CD4-positive, alpha-beta T cell treated with Interleukin-17A for 1 hour (primary cell): ENCODE data around the gene CSF1.
A peak's percentile ranks its signal among the peaks of the same experiment; 100 is the strongest.
"Not testable (repeated sequence)": the region's sequence is repeated elsewhere in the genome, so short reads cannot be mapped to it uniquely, and the experiment has no call there.

Experiments used
- DNase-seq: peaks from one replicate; pipeline ENCODE4 v3.0.0-alpha.2; 2020

The CSF1 gene

DNA sequence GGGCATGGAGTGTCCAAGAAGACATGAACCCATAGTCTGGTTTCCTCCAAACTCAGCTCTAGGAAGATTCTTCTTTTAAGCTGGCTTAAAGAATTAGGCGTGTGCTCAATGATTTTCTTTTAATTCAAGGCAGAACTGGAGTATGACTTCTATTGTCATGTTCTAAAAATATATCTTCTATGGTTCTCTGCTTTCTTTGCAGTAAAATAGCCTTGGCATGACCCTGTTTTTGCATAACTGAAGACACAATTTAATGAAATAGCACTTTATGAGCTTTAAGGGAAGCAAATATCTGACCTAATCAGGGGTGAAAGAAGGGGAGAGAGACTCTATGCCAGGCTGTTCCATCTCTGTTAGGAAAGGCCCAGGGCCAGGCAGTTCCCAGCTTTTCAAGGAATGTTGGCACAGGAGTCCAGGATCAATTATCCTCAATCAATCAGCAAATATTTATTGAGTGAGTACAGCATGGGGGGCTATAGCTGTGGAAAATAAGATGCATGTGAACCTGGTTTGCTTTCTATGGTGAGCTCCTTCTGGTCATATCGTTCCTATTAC lies 7.2 kb upstream of the CSF1 start:
- DNase-seq, result no peak

DNA sequence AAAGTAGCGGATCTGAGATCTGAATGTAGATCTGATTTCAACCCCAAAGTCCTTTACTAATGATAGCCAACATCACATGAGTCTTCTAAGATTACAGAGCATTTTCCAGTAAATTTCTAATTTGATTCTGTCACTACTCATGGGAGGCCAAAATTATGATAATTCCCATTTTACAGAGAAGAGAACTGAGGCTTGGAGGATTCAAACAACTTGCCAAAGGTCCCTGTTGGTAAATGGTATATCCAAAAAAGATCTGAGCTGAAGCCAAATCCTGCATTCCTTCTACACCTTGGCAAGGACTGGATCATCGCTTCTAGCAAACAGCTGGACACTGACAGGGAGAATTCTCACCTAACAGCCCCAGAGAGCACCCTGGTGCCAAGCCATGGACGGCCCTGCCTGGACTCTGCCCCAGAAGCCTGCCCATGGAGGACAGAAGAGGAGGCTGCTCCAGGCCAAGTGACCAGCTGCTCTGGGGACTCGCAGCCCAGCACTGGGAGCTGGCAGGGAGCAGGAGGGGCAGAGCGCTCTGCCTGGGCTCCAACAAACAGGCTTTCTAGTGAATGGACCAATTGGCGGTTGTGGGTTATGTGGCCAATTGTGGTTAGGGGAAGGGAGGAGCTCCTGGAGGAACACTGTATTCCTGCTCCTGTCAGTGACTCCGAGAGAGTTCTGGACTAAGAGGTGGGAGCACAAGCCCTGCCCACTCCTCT lies 6.4 kb upstream of the CSF1 start:
- DNase-seq, result no peak

DNA sequence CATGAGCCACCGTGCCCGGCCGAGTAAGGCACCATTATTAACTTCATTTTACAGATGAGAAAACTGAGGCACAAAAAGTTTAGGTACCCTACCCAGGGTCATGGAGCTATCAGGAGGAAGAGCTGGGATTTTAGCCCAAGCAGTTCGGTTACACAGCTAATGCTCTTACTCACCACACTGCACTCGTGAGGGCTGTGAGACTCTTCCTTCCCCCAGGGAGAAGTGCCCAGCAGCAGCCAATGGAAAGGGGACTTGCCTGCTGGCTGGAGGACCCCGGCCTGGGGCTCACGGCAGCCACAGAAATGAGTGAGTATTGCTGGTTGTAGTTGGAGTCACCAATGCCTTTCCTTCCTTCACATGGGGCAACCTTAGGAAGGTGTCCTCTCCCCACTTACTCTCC lies 5.2 kb upstream of the CSF1 start:
- DNase-seq, result no peak

DNA sequence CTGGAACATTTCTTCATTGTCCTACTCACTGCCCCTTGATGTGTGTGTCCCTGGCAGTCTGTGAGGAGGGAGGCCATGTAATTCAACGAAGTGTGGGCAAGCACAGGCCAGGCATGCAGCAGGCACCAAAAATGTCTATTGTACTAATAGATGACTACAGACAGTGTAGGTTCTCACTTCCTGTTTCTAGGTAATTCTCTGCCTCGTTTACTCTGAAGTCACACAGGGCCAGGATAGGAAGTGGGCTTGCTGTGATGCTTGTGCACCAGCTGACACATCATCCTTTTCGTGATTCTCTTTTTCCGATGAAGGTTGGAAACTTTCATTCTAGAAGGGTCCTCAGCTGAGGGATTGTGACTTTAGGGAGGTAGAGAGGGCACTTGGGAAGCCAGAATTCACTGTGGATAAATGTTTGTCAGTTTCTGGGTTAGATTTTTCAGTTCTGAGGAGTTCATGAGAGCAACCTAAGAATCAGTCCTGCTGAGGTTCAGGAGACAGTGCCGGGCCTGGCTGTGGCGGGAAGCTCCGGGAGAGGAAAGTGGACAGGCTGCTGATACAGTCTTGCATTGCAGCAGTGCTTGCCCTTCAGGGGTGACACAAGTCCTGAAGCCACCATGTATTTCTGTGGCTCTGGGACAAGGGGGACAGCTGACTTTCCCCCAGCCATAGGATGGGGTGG lies 4.3 kb upstream of the CSF1 start:
- DNase-seq, result peak; percentile 80

DNA sequence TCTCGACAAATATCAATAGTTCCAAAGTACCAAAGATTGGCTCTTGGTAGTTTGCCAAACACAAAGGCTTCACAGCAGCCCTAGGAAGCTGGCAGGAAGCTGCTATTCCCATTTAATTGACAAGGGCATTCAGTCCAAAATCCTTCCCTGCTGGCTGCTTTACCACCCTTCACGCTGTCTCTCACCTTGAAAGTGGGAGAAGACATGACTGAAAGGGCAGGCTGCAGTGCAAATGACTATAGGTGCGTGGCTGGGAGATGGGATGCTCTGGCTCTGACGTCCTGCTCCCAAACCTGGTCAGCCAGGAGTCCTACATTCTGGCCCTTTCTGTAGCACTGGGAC lies 3.8 kb upstream of the CSF1 start:
- DNase-seq, result no peak

DNA sequence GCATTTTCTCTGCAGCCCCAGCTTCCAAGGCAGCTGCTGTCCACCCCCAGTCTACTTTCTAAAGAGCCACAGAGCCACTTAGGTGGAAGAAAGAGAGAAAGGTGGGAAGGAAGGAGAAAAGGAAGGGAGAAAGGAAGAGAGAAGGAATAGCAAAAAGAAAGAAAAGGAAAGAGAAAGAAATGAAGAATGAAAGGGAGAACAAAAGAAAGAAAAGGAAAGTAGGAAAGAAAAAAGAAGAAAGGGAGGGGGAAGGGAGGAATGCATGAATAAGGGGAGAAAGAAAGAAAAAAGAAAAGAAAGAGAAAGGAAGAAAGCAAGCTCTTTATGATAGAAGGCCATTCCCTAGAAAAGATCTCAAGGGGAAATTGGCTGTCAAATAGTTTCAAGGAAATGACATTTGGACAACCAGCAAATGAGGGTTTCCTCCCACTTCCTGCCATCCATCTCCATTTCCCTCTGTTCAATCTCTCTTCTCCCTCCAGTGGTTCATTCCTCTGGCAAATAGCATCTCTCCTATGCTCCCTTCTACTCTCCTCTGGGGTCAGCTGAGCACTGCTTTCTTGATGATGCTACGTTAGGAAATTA lies 3.4 kb upstream of the CSF1 start:
- DNase-seq, result no peak

DNA sequence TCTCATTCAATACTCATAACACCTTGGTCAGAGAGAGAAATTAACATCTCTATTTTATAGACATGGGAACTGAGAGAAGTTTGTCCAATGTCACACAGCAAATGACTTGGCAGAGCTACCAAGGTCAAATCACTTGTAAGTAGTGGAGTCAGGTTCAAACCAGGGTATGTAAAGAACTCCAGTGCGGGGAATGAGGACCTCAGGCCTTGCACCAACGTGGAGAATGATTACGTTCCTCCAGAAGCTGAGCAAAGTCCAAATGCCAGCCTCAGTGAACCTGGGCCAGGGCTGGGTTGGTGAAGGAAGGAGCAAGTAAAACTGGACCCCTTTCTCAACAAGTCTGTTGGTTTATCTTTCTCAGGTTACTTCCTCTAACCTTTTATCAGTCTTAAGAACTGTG lies 1.8 kb upstream of the CSF1 start:
- DNase-seq, result no peak

DNA sequence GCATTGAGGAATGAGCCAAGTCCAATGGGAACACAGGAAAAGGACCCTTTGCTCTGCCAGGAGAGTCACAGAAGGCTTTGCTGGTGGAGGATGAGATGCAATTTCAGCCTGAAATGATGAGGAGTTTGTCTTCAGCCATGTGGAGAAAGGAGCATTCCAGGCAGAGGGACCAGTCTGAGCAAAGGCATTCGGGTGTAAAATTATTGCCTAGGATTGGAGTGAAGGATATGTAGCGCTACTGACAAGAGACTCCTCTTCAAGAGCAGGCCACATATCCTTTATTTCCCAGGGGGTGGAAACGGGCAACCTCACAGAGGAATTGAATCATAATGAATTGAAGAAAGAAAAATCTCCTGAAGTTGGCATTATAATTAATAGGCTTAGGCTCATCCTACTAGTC lies 1.1 kb upstream of the CSF1 start:
- DNase-seq, result no peak

DNA sequence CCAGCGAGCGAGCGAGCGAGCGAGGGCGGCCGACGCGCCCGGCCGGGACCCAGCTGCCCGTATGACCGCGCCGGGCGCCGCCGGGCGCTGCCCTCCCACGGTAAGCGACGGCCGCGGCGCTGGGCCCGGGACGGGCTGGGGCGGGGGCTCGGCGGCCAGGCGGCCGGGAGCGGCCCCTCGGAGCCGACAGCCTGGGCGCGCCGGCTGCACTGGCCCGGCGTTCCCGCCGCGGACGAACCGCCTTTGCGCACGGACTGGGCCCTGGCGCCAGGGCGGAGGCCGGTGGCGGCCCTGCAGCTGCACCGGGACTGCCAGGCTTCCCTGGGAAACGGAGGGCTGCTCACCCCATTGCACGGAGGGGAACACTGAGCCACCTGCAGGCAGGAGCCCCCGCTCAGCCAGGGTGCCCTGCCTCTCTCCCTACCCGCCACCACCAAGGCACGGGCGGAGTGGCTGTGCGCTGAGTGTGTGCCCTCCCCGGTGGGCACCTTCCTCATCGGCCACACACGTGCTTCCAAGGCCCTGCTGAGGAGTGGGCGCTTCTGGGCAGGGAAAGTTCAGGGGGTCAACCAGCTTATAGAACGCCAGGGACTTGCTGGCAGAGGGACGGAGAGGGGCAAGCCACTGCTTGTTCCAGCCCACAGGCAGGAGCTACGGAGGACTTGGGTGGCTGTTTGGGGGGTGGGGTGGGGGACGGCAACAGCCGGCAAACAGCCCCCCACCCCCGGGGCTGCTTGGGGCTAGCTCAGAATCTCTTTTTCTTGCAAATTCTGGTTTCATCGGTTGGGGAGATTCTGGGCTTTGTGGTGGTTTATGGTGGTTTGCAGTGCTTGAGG lies 532 bp downstream of the CSF1 start:
- no peak for DNase-seq

DNA sequence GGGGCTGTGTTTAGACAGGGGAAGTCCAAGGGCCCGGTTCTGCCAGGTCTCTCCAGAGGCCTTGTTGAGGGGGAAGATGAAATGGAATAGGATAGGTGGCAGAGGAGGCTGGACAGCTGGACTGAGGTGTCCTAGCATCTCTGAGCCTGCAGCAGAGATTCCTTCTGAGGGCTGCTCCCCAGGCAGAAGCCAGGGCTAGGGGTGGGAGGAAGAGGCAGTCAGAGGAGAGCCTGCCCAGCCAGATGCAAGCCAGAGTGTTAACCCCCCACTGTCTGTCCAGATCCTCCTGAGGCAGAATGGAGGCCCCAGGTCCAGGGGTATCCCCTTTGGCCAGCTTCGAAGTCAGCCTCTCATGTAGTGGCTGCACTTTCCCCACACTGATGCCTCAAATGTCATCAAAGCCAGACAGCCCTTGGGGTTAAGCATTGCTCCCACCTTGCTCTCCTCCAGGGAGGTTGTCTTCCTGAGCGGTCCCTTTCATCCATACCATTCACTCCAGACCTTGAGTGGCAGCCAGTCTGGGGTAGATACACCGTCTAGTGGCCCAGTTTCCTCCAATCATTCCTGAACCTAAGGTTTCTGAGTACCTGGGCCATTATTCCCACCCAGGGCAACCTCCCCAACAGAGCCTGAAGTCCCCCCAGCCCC lies 1.7 kb downstream of the CSF1 start:
- DNase-seq, result no peak

DNA sequence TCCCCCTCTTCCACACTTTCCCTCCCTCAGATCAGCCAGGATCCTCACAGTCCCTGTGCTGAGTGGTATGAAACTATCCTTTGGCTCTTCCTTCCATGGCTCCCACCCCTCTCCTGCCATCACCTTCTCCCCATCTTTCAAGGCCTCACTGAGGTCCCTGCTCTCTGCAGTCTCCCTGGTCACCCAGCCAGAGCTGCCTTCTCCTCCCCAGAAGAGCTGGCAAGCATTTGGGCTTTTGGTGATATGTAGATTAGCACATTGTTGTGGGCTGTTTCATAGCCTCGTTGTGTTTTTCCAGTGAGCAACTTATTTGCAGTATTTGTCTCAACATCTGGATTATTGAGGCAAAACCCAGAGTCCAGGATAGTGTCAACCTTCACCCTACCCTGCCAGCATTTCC lies 2.2 kb downstream of the CSF1 start:
- no peak for DNase-seq

DNA sequence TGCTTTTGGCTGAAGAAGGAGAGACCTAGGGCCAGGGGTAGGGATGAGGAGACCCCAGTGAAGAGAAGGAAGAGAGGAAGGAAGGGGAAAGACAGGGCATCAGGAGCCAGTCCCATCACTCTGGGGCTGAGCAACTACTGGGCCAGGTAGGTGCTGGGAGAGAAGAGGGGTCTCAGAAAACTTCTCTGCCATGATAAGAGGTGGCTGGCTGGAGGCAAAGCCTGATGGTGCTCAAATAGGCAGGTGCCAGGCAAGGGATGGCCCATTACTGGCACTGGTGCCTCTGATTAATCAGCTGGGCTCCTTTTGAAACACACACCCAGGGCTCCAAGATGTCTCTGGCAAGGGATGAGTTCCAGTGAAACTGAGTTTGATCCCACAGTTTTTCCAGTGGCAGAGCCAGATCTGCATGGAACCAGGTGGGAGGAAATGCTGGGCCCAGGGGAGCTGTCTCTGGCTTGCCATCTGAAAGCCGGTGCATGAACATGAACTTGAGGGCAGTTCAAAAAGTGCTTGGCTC lies 2.8 kb downstream of the CSF1 start:
- no peak for DNase-seq

DNA sequence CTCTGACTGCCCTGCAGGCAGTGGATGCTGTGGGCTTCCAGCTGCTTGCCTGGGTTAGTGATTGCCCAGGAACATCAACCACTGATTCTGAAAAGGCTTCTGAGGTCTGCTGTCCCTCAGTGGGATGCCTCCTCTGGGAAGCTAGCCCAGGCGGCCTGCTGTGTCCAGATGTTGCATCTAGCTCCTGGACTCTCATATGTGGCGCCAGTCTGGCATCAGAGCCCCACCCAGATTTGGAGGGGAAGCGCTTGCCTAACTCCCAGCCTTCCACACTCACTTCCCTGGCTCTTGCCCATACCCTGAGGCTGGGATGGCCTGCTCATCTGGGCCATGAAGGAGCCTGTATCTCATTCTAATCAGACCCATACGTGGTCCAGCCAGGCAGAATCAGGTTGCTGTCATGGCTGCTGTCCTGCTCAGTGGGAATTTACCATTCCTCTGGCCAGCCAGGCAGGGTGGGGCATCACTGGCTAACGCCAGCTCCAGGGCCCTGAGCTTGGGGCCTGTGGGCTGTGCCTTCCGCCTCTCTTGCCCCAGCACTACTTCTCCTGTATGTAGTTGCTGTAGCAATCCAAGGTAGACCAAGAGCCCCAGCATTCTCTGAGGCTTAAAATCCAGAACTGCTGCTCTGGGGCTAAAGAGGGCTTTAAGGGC lies 4.1 kb downstream of the CSF1 start:
- DNase-seq, result no peak

DNA sequence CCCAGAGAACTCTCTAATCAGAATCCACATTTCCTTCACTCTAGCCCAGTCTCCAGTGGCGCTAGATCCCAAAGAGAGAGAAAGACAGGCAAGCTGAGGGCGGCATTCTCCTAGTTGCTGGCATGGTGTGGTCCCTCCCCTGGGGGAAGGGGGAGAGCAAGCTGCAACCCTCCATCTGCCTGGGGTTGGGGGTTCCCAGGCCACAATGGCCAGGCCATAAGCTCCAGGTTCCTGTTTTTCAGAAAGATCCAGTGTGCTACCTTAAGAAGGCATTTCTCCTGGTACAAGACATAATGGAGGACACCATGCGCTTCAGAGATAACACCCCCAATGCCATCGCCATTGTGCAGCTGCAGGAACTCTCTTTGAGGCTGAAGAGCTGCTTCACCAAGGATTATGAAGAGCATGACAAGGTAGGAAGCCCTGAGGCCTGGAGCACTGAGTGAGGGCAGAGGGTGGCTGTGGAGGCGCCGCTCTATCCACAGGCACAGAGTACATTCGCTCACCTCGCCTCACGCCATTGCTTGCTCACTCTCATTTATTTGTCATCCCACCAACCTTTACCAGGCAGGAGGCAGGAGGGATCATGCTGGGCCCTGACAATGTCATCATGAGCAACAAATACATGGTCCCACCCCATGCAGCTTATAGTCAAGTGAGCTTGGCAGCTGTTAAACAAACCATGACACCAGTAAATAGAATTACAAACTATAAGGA lies 6.6 kb downstream of the CSF1 start:
- no peak for DNase-seq

DNA sequence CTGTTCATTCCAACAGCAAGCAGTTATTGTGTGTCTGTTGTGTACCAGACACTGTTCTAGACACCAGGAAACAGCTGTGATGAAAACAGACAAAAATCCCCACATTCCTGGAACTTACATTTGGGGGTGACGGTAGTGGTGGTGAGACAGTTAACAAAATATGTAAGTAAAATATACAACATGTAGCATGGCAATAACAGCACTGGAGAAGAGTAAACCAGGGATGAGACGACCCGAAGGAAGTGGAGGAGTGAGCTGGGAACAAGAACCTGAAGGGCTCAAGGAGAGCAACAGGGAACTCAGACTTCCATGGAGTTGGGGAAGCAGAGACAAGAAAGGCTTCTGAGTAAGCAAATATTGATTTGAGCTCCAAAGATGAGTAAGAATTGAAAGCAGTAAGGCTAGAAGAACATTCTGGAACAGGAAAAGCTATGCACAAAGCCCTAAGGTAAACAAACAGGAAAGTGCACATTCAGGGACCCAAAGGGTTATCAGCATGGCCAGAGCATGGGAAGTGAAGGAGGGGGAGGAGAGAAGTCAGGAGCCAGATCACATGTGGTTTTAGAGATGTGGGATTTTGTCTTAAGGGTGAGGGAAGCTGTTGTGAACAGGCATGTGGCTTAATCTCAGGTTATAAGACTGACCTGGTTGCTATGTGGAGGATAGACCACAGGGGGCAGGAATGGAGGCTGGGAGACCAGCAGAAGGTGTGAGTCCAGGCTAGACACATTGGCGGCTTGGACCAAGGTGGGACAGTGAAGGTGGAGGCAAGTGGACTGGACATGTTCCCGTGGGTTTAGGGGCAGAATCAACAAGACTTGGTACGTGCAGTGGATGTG lies 7.3 kb downstream of the CSF1 start:
- no peak for DNase-seq

DNA sequence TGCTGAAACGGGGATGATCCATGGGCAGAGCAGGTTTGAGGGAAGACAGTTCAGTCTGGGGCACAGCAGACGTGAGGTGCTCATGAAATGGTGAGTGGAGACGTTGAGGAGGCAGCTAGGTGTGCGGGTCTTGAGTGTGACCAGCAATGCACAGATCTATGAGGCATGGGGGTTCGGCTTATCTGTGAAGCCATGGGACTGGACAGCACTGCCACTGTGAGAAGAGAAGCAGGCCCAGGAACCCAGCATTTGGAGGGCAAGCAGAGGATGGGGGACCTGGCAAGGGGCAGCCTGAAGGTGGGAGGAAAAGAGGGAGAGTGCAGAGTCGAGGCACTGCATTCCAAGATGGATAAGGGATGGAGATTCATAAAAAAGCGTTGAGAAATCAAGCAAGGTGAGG lies 8.0 kb downstream of the CSF1 start:
- no peak for DNase-seq

DNA sequence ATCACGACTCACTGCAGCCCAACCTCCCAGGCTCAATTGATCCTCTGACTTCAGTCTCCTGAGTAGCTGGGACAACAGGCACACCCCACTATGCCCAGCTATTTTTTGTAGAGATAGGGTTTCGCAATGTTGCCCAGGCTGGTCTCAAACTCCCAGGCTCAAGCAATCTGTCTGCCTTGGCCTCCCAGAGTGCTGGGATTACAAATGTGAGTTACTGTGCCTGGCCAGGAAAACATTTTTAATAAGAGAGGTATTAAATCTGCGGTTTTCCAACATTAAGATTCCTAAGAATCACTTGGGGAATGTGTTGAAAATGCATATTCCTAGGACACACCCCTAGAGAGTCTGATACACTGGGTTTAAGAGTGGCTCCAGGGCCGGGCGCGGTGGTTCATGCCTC lies 8.7 kb downstream of the CSF1 start:
- DNase-seq, result no peak

DNA sequence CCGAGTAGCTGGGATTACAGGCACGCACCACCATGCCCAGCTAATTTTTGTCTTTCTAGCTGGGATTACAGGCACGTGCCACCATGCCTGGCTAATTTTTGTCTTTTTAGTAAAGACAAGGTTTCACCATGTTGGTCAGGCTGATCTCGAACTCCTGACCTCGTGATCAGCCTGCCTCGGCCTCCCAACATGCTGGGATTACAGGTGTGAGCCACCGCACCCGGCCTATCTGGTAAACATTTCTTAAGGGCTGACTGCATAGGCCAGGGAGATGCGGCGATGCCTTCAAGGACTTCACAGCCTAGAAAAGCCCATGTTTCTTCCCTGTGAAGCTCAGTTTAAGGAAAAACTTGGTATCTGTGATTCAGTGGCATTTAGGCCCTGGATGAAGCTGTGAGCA lies 9.7 kb downstream of the CSF1 start:
- not testable (repeated sequence) for DNase-seq

DNA sequence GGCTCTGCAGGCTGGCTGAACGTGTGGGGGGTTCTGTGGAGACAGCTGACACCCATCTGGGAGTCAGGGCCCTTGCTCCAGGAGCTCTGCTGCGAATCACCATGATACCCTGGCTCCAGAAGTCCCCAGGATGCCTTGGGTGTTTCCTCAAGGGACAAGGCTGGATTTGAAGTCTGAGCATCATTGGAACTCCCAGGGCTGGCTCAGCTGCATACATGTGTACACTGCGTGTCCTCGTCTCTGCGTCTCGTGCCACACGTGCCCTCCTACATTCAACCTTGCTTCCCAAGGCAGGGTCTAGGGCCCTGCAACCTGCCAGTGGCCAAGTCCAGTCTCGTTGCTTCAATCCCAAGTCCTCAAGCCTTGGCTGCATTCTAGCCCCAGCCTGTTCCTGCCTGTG lies 11.7 kb downstream of the CSF1 start:
- DNase-seq, result no peak

DNA sequence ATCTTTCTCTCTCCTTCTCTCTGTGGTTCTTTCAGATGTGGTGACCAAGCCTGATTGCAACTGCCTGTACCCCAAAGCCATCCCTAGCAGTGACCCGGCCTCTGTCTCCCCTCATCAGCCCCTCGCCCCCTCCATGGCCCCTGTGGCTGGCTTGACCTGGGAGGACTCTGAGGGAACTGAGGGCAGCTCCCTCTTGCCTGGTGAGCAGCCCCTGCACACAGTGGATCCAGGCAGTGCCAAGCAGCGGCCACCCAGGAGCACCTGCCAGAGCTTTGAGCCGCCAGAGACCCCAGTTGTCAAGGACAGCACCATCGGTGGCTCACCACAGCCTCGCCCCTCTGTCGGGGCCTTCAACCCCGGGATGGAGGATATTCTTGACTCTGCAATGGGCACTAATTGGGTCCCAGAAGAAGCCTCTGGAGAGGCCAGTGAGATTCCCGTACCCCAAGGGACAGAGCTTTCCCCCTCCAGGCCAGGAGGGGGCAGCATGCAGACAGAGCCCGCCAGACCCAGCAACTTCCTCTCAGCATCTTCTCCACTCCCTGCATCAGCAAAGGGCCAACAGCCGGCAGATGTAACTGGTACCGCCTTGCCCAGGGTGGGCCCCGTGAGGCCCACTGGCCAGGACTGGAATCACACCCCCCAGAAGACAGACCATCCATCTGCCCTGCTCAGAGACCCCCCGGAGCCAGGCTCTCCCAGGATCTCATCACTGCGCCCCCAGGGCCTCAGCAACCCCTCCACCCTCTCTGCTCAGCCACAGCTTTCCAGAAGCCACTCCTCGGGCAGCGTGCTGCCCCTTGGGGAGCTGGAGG lies 12.7 kb downstream of the CSF1 start:
- no peak for DNase-seq
